DMS 273 (cell line): ENCODE results near the gene ANKS1B.

Experiments
- DNase-seq: peaks from one replicate; lab custom pipeline; 2025; ENCODE audit not compliant: unreplicated experiment; lab: John Stamatoyannopoulos, UW

The ANKS1B gene

DNA sequence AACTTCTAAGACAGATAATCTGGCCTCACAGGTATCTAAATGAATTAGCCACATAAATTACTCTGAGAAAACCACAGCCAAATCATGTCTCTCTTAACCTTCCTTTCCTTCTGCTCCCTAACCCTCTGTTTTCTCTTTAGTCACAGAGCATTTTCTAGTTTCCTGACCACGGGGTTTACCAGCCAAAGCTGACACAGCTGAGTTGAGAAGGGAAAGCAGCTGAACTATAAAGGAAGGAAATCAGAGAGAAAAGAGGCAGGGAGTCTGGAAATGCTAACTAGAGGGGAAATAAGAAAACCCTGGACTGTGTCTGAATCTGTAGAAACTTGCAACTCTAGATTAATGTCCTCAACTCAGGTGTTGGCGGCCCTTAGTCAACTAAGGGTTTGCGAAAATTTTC lies 24.4 kb downstream of the ANKS1B start:
- peak; percentile 58 for DNase-seq

DNA sequence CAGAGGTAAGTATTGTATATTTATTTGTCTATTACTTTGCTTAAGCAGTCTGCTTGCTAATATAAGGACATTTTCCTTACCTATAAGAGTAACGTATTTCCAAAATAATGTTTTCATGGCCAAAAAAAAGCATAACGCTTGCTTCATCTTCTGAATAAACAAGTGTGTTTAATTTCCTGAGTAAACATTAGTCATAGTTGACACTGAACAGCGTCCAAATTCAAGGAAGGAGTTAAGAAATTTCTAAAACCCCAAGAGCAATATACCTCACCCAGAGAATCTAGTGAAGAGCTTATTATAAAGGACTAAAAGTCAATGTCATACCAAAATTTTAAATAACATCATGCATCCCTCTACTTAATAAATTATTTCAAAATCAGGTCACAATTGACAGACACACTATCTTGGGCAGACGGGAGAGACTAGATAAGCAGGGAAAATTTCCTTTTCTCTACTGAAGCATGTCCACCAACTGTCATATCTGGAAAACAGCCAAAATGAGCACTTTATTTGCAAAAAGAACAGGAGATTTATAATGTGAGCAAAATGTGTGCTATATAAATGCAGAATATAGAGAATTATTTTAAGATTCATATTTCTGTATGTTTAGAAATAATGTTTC lies 25.1 kb downstream of the ANKS1B start:
- peak; percentile 79 for DNase-seq

DNA sequence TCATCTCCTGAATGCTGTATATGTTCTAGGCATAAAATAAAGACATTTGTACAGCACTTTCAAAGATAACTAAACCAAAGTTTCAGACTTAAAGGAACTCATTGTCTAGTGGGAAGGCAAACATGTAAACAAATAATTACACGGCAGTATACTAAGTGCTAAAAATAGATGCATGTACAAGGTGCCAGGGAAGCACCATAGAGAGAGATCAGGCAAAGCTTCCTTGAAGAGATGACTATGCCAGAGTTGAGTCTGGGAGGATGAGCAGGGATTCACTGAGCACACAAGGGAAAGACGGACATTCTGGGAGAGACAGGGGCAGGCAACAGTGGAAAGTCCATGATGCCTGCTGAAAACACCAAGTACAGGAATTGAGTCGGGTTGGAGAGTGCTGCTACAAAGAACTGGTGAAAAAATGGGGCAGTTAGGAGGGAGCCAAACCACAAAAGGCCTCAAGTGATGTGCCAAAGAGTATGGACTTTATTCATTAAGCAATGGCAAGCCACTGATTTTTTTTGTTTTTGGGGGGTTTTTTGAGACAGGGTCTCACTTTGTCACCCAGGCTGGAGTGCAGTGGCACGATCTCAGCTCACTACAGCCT lies 26.8 kb downstream of the ANKS1B start:
- DNase-seq = no peak

DNA sequence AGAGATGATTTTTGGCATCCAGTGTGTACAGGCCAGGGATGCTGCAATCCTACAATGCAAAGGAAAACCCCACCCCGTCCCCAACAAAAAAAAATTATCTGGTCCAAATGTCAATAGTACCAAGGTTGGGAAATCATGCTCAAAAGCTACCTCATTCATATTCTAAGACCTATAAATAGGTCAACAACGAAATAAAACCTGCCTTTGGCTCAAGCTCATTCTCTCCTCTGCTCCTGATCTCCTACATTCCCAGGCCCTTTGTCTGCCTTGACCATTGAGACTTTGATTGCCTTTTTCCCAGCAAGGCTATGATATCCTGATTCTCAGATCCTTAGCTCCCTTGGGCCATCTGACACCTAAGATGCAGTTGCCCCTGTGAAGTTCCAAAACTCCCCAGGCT lies 30.0 kb downstream of the ANKS1B start:
- DNase-seq = no peak

DNA sequence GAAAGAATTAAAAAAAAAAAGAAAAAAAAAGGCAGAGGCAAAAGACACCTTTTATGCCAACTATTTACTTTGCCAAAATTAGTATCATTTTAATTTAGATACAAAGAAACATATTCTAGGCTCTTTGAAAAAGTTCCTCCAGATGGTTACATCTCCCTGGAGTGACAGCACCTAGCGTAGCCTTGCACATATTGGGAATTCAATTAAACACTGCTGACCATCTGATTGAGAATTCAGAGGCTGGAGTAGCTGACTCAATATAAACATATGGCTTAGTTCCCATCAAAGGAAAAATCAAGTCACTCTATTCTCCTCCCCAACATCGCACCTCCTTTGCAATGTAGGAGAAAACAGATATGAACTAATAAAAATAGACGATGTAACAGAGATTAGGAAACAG lies 36.4 kb downstream of the ANKS1B start:
- DNase-seq = peak; percentile 72

DNA sequence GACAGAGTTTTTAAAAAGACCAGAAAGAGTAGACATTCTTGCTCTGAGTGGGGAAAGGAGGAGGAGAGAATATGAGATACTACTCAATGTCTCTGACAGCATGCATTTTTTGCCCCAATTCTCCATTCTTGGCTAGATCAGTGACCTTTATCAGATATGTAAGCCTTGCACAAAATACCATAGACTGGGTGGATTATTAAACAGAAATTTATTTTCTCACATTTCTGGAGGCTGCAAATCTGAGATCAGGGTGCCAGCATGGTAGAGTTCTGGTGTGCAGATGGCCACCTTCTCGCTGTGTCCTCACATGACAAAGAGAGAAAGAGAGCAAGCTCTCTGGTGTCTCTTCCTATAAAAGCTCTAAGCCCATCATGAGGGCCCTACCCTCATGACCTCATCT lies 38.6 kb downstream of the ANKS1B start:
- no peak for DNase-seq

DNA sequence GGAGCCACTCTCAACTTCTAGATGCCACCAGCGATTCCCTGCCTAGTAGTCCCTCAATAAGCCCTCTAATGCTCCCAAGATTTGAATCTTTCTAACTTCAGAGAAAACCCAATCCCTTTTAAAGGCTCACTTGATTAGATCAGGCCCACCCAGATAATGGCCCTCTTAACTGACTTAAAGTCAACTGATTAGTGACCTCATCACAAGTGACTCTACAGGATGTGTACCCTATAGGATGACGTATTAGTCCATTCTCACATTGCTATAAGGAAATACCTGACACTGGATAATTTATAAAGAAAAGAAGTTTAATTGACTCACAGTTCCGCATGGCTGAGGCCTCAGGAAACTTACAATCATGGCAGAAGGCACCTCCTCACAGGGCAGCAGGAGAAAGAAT lies 49.1 kb downstream of the ANKS1B start:
- DNase-seq = no peak

DNA sequence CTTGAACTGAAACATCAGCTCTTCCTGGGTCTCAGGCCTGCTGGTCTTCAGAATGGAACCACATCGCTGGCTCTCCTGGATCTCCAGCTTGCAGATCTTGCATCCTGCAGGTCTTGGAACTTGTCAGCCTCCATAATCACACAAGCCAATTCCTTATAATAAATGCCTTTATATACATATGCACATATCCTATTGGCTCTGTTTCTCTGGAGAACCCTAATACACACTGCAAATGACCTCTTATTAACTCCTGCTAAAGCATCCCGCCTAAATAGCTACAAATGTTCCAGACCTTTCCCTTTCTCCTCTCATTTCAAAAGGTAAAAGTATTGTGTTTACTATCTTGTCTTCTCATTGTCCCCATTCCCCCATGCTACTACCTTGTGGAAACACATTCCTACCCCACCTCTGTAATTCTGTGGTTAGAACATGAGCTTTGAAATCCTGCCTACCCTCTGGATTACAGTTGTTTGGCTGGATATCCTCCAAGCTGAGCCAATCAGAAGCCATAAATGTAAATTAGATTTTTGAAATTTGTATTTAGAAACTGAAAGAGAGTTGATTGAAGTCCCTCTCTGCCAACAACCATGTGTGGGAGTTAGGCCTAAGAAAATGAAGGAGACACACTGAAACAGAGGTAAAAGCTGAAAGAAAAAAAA lies 58.1 kb downstream of the ANKS1B start:
- no peak for DNase-seq

DNA sequence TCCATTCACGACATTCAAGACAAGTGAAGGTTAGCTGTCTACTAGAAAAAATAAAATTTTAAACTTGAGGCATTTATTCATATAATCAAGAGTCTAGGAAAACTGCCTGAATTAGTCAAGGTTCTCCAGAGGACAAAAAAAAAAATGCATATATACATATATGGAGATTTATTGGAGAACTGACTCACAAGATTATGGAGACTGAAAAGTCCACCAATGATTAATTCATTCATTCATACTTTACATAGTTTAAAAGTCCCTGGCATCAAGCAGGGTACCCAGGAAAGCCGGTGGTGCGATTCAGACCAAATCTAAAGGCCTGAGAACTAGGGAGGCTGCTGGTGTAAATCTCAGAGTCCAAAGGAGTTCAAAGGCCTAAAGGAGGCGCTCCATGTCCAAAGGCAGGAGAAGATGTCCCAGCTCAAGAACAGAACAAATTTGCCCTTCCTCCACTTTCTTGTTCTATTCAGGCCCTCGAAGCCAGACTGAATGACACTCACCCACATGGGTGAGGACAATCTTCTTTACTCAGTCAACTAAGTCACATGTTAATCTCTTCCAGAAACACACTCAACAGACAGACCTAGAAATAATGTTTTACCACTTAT lies 64.3 kb downstream of the ANKS1B start:
- DNase-seq = no peak

DNA sequence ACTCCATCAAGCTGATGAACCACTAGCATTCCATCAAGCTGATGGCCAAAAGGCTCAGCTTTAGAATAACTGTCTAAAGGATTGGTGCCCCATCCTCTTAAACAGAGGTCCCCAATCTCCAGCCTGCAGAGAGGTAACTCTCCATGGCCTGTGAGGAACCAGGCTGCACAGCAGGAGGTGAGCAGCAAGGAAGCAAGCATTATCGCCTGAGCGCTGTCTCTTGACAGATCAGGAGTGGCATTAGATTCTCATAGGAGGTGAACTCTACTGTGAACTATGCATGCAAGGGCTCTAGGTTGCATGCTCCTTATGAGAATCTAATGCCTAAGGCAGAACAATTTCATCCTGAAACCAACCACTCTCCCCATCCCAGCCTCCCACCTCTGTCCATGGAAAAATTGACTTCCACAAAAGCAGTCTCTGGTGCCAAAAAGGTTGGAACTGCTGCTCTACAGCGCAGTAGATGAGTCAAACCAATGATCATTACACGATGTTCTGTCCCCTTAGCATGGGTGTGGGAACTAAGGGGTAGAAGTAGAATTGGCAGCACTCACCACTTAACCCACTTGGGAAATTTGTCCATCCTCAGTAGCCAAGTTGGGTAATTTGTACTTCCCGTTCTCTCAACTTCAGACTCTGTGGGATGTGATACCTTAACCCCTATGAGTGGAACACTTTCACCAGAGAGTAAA lies 66.9 kb downstream of the ANKS1B start:
- no peak for DNase-seq

DNA sequence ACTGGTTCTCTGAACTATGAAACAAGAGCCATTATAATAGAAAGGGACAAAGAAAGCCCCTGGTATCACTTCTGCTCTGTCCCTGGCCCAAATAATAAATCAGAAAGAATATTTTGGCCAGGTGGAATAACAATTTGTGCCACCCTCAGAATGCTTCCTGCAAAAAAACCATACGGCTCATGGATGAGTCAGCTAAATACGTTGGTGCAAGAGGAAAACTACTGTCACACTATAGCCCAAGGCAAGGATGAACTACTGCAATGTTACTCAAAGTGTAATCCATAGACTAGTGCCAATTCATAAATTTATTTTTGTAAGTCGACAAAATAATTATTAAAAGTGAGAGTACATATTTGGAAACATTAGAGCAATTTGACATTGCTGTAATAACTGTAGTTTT lies 68.2 kb downstream of the ANKS1B start:
- no peak for DNase-seq

DNA sequence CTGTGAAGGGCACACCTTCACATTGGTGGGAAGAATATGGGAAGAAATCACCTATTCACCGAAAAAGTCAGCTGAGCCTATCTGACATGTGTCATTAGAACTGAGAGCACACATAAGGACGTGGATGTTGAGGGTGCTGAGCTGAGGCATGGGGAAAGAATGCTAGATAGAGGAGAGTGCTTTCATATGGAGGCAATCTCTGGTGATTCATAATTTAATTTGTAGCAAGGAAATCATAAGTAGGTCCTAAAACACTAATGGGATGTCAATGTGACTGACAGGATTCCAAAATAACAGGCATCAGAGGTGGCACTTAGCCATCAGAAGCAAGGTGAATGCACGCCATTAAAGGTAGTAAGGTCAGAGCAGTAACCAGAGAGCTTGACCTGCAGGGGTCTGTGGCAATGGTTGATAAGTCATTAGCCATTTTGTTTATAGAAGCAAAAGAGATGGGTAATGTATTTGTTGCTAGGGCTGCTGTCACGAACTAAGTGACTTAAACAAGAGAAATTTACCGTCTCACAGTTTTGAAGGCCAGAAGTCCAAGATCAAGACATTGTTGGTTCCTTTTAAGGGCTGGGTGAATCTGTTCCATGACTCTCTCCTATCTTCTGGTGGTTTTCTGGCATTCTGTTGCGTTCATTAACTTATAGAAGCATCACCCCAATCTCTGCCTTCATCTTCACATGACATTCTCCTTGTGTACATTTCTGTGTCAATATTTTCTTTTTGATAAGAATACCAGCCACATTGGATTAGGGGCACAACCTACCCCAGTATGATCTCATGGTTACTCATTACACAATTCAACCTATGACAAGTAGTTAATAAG lies 69.3 kb downstream of the ANKS1B start:
- DNase-seq = no peak

DNA sequence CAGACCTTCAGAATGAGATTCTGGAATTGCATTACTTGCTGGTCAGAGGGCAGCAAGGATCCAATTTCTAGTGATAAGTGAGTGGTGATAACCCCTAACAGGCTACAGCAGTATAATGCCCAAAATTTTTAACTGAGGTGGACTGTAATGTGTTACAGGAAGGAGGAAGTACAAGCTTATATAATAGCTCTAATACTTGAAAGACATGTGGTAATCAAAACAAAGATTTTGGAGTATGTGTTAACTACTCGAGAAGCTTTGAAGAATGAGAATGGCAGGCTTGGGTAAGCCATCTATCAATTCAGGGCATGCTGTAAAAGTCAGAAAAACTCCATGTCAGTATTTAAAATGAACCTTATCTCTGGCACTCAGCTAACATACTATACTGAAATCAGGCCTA lies 70.5 kb downstream of the ANKS1B start:
- DNase-seq = no peak

DNA sequence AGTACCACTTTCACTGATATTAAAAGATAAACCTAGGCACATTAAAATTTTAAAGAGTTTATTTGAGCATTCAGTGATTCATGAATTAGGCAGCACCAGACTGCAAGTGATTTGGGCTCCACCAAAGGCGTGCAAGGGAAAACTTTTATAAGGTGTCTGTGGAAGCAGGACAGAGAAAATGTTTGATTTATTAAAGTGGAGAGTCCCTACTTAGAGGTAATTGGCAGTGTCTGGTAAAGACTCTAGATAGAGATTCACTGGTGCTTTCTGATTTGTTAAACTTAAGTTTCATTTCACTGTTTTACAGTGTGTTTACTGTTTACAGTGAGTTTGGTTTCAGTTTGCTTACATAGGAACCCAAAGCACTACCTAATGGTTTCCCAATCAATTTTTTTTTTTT lies 72.8 kb downstream of the ANKS1B start:
- DNase-seq = no peak

DNA sequence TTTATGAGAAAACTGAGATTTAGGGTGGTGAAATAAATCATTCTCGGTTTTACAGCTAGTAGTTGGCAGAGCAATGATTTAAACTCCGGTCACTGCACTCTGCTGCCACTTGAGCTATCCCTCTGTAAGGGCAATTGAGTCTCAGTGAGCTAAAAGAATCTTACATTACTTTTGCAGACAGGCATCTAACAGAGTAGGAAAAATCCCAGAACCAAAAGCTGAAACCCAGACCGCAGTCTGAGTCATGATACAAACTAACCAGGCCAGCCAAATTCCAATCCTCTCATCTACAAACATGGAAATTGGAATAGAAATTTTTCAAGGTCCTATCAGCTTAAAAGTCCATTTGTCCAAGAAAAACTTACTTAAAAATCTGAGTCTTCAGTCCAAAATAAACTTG lies 73.7 kb downstream of the ANKS1B start:
- no peak for DNase-seq

DNA sequence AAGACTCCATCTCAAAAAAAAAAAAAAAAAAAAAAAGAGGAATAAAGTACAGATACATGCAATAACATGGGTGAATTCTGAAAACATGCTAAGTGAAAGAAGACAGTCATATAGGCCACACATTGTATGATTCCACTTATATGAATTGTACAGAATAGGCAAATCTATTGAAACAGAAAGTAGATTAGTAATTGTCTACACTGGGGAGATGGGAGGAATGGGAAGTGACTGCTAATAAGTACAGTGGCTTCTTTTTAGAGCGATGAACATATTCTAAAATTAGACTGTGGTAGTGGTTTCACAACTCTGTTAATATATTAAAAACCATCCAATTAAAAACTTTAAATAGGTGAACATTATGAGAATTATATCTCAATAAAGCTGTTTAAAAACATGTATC lies 74.4 kb downstream of the ANKS1B start:
- DNase-seq = no peak

DNA sequence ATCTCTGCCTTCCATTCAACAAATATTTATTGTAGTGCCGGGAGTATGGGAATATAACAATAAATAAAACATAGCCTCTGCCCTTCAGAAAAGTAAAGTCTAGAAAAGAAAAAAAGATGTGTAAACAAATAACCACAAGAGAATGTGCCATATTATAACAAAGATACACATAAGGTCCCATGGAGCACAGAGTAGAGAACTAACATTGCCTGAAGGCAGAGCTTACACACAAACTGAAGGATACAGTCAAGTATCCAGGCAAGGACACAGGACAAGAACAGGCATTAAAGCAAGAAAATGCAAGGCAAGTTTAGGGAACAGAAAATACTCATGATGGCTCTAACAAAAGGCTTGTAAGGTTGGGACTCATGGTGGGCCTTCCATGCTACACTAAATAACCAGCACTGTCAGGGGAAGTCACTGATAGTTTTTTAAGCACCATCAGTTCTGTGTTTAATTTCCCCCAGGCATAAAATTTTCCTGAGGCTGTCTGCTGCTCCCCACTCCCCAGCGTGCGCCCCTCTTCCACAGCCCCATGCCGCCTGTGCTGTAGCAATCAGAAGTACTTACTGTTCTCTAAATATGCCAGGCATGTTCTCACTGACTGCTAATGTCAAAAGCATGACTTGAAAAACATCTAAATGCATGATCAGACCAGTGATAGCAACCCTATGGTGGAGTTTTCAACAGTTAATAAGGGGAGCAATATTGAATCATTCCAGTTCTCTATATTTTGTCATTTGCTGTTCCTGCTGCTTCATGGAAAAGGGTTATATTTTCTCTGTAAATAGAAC lies 77.8 kb downstream of the ANKS1B start:
- DNase-seq = no peak

DNA sequence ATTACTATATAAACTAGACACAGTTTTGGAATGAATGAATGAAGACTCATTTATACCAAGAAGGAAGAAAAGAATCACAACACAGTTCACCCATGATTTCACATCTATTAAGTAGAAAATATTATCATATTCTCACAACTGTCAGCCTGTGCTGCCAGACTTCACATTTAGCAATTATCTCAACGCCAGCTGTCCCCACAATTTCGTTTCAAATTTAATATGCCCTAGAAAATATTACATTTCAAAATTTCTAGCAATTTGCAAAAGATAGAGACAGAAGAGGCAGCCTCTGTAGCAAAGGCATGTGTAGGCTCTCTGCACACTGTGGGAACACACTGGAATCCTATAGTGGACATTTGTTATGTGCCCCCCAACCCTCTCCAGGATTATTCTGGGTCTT lies 83.6 kb downstream of the ANKS1B start:
- peak; percentile 27 for DNase-seq

DNA sequence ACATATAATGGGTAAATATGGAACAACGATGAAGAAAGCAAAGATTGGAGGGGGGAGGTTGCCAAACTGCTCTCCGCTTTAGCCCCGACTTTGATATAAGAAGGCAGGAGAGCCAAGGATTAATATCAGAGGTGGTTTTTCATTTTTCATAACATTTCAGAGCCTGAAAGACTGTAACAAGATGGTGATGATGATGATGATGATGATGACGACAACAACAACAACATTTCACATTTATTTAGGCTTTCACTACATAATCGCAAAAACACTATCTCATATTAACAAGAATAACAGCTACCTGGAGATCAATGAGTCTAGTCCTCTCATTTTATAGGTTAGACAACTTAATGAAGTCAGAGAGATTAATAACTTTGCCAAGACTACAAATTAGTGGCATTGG lies 86.1 kb downstream of the ANKS1B start:
- no peak for DNase-seq

DNA sequence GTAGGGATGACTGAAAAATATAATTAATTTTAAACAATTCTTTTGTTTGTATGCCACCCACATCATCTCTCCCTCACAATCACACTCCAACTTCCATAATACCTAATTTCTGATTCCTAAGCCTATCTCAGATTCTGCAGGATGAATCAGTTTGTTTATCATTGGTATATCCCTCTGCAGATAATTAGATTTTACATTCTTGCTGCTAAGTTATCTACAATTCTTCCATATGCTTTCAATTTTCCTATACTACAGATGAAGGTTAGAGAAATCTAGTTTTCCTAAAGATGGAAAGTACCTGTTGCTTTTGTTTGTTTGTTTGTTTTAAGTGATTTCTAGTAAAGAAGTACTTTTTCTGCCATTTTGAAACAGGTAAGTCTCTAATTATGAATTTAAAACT lies 105.3 kb downstream of the ANKS1B start:
- no peak for DNase-seq
